ENCODE results near the gene GATA2.

DNA sequence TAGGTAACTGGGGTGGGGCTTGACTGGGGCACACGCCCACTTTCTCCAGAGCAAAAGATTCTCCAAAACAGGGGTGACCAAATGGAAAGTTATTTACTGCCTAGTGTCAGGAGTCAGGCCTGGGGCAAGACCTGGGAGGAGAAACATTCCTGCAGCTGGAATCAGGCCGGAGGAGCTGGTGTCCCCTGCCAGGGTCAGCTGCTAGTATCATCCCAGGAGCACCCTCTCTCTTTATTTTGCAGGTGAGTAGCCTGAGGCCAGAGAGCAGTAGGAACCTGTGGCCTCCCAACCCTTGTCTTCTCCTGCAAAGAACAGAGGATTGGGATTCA, 59.2 kb downstream of the GATA2 start:
- TF ChIP-seq, protein P1, sequence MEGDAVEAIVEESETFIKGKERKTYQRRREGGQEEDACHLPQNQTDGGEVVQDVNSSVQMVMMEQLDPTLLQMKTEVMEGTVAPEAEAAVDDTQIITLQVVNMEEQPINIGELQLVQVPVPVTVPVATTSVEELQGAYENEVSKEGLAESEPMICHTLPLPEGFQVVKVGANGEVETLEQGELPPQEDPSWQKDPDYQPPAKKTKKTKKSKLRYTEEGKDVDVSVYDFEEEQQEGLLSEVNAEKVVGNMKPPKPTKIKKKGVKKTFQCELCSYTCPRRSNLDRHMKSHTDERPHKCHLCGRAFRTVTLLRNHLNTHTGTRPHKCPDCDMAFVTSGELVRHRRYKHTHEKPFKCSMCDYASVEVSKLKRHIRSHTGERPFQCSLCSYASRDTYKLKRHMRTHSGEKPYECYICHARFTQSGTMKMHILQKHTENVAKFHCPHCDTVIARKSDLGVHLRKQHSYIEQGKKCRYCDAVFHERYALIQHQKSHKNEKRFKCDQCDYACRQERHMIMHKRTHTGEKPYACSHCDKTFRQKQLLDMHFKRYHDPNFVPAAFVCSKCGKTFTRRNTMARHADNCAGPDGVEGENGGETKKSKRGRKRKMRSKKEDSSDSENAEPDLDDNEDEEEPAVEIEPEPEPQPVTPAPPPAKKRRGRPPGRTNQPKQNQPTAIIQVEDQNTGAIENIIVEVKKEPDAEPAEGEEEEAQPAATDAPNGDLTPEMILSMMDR (IDR thresholded peaks at IDR 0.05), result no peak
- TF ChIP-seq POLR2A (IDR thresholded peaks at IDR 0.05) (no peak), POLR2AphosphoS5 (IDR thresholded peaks at IDR 0.05) (no peak), EP300 (IDR thresholded peaks at IDR 0.05) (no peak)

All from suprapubic skin (tissue), 4 donors.